Cortex of kidney (tissue), 1 donor: Measurements from ENCODE around the gene CYB5D1.
"Not testable (repeated sequence)": the region's sequence is repeated elsewhere in the genome, so short reads cannot be mapped to it uniquely, and the experiment has no call there.

ENCODE experiments used
- DNase-seq: peaks from one replicate; lab custom pipeline; 2025; lab: John Stamatoyannopoulos, UW

Gene CYB5D1

DNA sequence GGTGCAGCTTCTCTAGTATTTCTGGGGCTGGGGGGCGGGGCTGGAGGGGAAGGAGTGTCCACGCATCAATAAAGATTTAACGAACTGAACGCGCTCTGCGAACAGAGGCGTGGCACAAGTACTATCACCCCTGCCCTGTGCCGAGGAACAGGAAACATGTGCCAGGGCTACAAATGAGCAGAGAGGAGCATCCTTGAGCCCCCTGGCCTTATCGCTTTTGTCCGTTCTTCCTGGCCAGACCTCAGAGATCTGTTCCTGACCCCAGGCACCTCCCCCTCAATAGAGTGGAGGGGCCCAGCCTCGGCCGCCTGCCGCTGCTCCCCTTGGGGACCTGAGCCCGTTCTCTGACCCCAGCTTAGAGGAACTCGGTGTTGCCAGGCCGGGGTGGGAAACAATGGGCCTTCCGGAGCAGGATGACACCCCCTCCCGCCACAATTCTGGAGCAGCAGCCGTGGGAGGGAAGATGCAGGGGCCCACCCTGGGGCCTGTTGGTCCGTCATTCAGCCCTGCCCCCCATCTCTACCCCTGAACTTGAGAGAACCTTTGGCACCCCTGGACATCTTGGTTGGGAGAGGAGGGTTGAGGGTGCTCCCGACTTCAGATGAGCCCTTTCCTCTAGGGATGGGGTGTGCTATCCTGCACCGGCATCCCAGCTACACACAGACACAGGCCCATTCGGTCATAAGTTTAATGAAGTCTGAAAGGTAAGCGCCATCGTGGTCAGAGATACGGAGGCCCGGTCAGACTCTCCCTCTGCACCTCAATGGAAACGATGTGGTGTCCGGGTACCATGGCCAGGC lies 1.6 kb upstream of the CYB5D1 start:
- DNase-seq, result no peak

DNA sequence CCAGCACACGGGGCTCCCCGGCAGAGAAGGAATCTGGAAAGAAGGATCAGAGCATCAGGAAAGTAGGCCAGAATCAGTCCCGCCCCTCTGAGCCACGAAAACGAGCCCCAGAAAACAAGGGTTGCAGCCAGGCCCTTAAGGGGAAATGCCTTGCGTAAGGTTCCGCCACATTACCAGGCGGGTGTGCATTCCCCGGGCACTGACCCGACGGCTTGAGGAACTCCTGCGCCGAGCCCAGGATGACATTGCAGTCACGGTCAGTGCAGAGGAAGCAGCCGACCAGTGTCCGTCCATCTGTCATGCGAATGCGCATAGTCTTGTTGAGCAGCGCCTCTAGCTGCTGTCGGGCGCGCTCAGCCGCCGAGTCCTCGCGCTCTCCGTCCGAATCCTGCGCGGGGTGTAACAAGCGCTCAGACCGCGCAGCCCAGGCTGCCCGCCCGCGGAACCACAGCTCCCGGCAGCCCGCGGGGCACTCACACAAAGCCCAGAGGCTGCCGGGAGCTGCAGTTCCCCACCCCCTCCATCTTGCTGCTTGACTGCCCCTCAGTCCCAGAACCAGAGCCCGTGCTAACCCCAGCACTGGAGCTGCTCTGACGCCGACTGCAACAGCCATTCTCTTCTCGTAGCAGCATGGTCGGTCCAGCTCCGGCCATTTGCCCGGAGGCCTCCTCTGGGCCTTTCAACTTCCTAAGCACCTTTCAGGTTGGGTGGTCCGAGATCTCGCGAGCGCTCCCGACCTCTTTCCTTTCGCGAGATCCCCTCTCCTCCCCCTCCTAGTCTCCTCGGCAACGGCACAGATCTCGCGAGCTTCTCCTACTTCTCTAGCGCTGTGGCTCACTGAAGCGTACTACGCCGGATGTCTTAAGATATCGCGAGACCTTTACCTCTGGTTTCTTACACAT lies 741 bp upstream of the CYB5D1 start, which contains the start of gene NAA38:
TSS of gene NAA38 (minus strand) at position 749 of the 902 bp plus-strand sequence. CDS start at position 653, 96 bp downstream.
- no peak for DNase-seq

DNA sequence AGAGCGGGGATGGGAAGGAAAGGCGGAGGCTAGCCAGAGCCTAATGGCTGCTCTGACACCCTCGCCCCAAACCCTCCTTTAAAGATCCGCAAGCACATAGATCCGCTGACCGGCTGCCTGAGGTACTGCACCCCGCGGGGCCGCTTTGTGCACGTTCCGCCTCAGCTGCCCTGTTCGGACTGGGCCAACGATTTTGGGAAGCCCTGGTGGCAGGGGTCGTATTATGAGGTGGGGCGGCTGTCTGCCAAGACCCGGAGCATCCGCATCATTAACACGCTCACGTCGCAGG lies 663 bp downstream of the CYB5D1 start:
- DNase-seq, result no peak

DNA sequence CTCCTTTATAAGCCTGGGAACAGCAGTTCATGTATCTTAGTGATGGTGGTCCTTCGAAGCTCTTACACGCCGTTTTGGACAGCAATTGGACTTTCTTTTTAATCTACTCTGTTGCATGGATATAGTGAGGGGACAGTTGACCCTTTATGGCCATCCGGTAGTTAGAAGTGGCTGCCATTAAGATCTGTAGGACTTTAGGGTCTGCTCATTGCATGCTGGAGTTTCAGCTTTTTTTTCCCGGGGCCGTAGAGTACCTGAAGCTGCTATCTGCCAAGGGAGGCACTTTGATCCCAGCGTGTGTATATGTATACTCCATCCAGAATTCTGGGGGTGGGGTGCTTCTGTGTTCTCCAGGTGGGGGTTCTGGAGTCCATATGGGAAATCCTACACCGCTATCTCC lies 1.2 kb downstream of the CYB5D1 start:
- no peak for DNase-seq

DNA sequence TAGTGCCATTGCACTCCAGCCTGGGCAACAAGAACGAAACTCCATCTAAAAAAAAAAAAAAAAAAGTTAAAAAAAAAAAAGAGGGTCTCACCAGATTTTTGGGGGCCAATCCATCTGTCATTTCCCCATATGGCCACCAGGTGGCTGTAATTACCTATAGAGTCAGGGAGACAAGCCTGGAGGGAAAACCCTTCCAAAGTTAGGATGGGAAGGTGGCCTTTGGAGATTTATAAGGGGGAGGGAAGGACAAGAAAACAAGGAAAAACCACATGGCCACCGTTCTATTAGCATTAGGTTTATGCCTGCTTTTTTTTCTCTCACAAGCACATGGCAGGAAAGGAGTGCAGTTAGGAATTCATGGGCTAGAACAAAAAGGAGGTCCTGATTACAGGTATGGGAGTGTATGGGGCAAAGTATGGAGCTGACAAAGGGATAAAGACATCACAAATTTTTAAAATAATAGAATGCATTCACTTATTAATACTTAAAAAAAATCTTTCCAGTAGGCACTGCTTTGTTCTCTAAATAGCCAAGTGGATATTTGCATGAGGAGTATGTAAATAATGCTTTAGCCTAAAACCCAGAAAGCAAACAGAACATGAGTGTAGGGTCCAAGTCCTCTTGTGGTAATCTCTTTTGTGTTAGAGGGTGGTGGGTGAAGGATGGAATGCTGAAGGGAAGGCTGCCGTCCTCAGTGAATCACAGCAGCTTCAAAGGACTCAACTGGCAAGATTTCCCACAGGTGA lies 5.1 kb downstream of the CYB5D1 start:
- no peak for DNase-seq

DNA sequence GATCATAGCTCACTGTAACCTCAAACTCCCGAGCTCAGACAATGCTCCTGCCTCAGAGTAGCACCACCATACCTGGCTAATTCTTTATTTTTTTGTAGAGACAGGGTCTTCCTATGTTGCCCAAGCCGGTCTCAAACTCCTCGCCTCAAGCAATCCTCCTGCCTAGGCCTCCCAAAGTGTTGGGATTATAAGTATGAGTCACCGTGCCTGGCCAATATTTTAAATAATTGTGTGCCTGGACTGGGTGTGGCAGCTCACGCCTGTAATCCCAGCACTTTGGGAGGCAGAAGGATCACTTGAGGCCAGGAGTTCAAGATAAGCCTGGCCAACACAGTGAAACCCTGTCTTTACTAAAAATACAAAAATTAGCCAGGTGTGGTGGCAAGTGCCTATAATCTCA lies 6.6 kb downstream of the CYB5D1 start:
- DNase-seq, result not testable (repeated sequence)

DNA sequence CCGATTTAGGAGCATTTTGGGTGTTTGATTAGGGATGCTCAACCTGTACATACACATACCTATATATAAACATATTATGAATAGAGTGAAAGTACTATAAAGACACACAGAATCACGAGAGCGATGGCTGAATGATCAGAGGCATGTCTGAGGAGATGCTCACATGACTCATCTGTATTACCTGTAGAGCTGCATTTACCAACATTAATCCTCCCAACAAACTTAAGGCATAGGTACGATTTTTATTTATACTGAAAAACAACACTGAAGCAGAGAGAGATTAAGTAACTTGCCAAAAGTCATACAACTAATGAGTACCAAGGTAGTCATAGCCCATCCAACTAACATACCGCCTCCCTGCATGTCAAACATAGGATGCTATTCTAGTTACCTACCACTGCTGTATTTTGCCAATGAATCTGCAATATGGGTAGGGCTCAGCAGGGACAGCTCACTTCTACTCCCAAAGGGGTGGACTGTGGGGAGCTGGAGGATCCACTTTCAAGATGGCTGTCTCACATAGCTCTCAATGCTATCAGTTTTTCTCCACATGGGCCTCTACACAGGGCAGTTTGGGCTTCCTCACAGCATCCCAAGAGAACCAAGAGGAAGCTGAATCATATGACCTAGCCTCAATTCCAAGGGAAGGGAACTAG lies 7.3 kb downstream of the CYB5D1 start:
- no peak for DNase-seq

DNA sequence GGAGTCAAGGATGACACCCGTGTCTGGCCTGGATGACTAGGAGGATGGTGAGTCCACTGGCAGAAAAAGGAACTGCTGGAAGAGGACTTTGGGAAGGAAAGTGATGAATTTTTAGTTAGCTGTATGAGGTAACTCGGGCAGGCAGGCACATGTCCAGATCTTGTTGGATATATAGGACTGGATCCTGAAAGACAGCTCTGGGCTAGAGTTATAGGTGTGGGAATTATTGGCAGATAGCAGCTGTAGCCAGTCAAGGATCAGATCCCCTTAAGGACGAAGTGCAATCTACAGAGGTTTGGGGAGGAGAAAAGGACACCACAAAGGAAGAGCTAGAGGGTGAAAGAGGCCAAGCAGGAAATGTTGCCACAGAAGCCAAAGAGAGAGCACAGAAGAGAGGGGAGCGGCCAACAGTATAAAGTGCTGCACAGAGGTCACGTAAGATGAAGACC lies 10.1 kb downstream of the CYB5D1 start:
- no peak for DNase-seq

DNA sequence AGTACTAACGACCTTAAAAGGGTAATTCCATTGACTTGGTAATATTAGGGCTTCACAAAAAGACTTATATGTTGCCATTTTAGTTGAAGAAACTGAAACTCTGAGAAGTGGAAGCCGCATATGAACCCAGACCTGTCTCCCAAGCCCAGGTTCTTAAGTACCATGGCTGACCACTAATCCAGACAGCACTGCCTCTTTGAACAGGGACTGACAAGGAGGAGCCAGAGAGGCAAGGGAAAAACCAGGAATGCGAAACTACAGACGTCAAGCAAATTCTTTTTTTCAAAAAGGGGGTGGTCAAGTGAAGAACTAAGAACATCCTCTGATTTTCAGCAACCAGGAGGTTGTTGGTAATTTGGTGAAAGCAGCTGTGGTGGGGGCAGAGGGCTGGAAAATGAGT lies 15.2 kb downstream of the CYB5D1 start:
- DNase-seq, result no peak

DNA sequence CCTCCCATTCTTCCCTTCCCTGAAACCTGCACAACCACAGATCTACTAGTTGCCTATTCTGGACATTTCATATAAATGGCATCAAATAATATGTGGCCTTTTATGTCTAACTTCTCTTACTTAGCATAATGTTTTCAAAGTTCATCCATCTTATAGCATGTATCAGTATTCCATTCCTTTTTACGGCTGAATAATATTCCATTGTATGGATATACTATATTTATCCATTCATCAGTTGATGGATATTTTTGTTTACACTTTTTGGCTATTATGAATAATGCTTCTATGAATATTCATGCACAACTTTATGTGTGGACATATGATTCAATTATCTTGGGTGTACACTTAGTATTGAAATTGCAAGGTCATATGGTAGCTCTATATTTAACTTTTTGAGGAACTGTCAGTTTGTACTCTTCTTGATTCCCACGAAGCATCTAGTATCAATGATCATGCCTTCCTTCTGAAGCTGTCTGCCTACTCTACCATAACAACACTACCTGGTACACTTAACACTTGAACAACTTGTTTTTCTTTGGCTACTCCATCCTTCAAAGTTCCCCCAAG lies 18.1 kb downstream of the CYB5D1 start:
- no peak for DNase-seq

DNA sequence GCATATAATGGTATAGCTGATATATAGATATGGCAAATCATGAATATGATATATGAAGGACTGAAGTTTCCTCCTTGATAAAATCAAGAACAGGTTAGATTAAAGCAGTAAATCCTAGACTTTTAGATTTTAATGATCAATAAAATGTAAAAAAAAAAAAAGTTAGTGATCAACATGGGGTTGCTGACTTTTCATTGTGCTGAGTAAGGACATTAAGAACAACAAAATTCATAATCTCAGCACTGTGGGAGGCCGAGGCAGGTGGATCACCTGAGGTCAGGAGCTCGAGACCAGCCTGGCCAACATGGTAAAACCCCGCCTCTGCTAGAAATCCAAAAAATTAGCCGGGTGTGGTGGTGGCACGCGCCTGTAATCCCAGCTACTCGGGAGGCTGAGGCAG lies 20.4 kb downstream of the CYB5D1 start:
- no peak for DNase-seq

DNA sequence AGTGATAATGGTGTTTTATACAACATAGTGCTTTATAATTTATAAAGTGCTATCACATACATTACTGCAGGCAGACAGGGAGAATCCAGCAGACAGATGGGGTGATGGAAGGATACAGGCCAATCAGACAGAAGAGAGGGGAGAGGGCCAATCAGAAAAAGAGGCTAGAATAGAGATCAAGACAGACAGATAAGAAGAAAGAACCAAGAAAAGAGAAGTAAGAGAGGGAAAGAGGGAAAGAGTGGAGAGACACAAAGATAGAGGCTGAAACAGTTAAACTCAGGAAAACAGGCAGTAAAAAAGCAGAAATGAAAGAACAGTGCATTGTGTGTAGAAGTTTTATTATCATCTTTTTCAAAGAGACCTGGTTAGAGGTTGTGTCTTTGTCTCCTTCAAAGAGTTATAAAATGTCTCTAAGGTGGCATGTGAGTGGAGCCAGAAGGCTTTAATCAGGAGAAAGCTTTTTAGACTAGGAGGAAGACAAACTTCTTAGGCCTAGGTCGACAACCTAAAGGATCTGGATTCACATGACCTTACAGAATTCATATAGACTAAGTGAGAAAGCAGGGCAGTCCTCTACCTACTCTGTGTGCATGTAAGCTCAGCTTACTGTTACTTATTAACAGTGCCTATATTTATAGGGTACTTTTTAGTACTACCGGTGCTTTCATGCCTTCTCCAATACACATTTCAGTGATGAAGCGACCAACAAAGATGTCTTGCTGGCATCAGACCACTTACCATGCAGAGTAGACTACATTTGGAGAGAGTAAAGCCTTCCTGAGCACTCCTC lies 22.5 kb downstream of the CYB5D1 start:
- DNase-seq, result no peak

DNA sequence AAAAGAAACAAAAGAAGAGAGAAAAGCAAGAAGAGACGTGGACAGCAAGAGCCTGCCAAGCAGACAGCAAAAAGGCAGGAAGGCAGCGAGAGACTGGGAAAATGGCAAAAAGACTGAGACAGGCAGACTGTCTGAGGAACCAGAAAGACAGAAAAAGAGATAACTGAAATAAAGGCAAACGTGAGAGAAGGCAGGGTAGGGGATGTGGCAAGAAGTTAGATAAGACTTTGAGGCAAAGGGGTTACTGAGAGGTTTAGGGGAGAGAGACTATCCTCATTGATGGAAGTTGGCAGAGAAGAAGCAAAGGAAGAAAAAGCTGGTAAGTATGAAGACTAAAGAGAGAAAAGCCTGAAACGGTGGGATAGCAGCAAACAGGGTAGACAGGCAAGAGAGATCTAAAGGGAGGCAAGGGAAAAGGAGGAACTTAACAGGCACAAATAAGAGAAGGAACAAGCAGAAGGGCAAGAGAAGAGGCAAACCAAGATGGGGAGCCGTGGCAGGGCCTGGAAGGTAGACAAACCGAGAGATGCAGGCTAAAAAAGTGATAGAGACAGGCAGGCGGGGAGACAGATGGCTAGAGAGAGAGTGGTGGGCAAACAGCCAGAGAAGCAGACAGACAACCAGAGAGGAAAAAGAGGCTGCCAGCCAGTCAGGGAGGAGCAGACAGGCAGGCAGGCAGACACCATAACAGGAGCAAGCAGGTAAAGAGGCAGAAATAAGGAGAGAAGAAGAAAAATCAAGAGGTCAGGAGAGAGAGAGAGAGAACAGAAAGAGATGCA lies 23.7 kb downstream of the CYB5D1 start:
- no peak for DNase-seq

DNA sequence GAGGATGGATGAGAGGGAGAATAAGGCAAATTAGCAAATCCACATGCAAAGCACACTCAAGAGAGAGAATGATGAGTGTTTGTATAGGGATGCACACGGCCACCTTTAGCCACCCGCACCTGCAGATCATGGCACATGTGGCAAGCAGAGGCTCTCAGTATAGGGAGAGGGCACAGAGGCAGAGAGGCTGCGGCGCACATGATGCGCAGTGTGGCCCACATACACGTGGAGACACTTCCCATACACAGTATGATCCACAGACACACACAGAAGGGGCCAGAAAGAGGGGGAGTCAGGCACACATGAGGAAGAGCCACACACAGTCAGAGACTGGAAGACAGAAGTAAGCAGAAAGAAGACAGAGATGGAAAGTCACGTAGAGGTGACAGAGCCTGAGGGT lies 24.3 kb downstream of the CYB5D1 start:
- DNase-seq, result no peak

DNA sequence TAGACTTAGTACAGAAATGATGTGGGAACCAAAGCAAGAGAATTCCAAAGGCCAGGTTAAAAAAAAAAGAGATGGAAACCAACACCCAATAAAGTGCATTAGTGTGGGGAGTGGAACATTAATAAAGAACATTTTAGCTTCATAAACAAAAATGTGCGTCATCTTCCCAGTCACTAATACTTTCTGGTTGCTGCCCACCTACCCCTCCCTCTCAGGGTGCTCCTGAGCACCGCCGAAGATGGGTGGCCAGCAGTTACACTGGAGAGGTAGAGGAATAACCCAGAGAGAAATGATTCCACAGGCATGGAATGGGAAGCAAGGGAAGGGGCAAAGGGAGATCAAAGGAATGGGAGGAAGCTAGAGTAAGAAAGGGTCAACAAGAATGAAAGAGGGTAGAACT lies 24.8 kb downstream of the CYB5D1 start:
- no peak for DNase-seq

DNA sequence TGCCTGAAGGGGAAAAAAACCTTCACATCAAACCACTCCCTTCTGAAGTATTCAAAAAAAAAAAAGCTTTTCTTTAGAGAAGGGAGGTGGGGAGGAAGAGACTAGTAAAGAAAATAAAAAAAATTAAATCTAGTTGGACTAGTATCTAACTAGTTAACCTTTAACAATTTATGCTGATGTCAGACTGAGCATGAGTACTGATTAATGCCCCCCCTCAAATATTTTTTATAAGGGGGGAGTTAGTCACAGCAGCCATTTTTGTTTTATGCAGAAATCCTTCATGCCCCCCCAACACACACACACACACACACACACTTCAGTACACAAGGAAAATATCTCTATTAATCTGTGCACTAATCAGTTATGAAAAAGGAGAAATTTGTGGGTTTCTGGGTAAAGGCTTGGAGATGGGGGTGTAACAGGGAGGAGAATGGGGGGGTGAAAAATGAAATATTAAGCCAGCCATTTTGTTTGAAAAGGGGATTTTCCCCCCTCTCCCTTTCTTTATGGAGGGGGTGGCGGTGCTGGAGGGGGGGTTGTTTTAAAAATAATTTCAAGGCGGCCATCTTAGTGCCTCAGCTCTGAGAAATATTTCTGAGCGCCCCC lies 26.1 kb downstream of the CYB5D1 start:
- DNase-seq, result no peak

DNA sequence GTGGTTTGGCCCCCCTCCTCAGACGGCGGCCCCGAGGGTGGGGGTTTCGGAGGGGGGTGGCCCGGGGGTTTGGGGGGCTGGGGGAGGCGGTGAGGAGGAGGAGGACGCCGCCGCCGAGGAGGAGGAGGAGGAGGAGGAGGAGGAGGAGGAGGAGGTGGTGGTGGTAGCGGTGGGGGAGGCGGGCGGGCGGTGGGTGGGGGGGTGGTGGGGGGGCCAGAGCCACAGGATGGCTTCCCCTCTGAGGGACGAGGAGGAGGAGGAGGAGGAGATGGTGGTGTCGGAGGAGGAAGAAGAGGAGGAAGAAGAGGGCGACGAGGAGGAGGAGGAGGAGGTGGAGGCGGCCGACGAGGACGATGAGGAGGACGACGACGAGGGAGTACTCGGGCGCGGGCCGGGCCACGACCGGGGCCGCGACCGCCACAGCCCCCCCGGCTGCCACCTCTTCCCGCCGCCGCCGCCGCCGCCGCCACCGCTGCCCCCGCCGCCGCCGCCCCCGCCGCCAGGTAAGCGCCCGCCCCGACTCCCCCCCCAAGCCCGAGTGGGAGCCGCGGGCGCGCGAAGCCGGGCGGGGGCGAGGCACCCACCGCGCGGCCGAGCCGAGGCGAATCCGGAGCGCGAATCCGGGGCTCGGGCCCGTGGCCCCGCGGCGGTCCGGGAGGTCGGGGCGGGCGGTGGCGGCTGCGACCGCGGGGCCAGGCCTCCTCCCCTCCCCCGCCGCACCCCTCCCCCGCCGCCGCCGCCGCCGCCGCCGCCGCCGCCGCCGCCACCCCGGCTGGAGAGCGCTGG lies 27.0 kb downstream of the CYB5D1 start:
- DNase-seq, result no peak

DNA sequence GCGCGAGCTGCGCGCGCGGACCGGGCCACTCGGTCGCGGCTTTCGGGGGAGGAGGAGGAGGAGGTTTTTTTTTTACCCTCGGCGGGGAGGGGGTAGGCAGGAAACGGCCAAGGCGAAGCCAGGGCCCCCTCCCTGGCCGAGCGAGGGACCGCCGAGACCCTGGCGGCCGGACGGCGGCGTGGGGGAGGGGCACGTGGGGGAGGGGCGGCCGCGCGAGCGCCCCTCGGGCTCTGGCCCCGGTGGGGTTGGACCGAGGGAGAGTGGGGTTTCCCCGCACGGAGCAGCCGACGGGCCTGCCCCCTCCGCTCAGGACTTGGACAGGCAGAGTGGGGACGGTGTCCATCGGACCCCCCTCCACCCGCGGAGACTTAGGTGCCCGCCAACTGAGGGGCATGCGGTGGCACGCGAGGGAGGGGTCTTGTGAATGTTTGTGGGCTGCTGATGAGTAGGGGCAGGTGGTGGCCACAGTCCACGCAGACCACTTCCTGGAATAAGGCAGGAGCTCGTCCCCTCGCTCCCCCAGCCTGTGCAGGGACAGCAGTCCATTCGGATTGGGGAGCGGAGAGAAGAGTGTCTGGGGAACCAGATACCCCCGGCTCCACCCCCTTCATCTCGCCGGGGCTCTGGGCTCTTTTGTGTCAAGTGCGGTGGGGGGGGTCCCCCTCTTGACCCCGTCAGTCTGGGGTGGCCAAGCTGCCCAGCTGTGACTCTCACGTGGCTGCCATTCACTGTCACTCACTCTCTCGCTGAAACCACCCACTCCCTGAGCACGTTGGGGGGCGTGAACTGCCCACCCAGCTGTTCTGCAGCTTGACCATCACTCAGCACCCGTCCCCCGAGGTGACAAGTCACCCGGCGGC lies 27.8 kb downstream of the CYB5D1 start:
- DNase-seq, result no peak
